OCI-LY7 (cell line): ENCODE results near the gene GLB1L2. TPM values are rescaled to one million over a fixed set of nuclear protein-coding genes. Genes with fewer than 3 reads are reported as not detected.

Source experiments
- BruUV-seq: library from RNA; stranded (reverse); fragments of 400-500 nt; replicated peaks from 2 replicates; lab custom pipeline; 2021; lab: Mats Ljungman, UMichigan
- CTCF ChIA-PET: fragments of 300-600 bp; sonication (Branson Sonifier 250); formaldehyde crosslinking; loops from one replicate; lab custom pipeline; 2022; ENCODE audit warnings: antibody characterized with exemption; ENCODE audit not compliant: unreplicated experiment; lab: Charles Lee
- POLR2A ChIA-PET: fragments of 300-600 bp; sonication (Branson Sonifier 250); formaldehyde crosslinking; loops from one replicate; lab custom pipeline; 2022; ENCODE audit warnings: antibody characterized with exemption; lab: Charles Lee
- DNase-seq: peaks from one replicate; pipeline ENCODE4 v3.0.0-alpha.2; 2015; ENCODE audit warnings: low spot score
- H2AFZ ChIP-seq: fragments of 200-600 bp; sonication (generic), shearing (Covaris generic); 2 replicates; pipeline ENCODE4 v1.6.1; 2014; ENCODE audit warnings: mild to moderate bottlenecking, antibody characterized with exemption, low read length, moderate library complexity
- H3K27ac ChIP-seq: fragments of 200-600 bp; sonication (generic); 2 replicates; pipeline ENCODE4 v1.5.1; 2014; ENCODE audit warnings: mixed run types, low read depth, mild to moderate bottlenecking, moderate library complexity, low read length, inconsistent platforms; ENCODE audit not compliant: poor library complexity, severe bottlenecking
- H3K36me3 ChIP-seq: fragments of 200-600 bp; sonication (generic); 2 replicates; pipeline ENCODE4 v1.6.1; 2014; ENCODE audit warnings: mild to moderate bottlenecking, antibody characterized with exemption, low read length, moderate library complexity, mixed read lengths; ENCODE audit not compliant: insufficient read depth
- H3K4me1 ChIP-seq: fragments of 200-600 bp; sonication (generic); 2 replicates; pipeline ENCODE4 v1.5.1; 2014; ENCODE audit warnings: mild to moderate bottlenecking, low read length; ENCODE audit not compliant: insufficient read depth, poor library complexity, severe bottlenecking
- H3K4me2 ChIP-seq: fragments of 200-600 bp; sonication (generic); 2 replicates; pipeline ENCODE4 v1.6.1; 2014; ENCODE audit warnings: mild to moderate bottlenecking, low read length
- H3K4me3 ChIP-seq: fragments of 200-600 bp; sonication (generic); 2 replicates; pipeline ENCODE4 v1.5.1; 2014; ENCODE audit warnings: mild to moderate bottlenecking, low read depth, low read length; ENCODE audit not compliant: poor library complexity, severe bottlenecking
- H3K79me2 ChIP-seq: fragments of 200-600 bp; sonication (generic); 2 replicates; pipeline ENCODE4 v1.6.1; 2016; ENCODE audit warnings: low read depth, mild to moderate bottlenecking, low read length, moderate library complexity, mixed read lengths; ENCODE audit not compliant: insufficient read depth
- H3K9me2 ChIP-seq: fragments of 200-600 bp; sonication (generic); 2 replicates; pipeline ENCODE4 v1.6.1; 2016; ENCODE audit warnings: mild to moderate bottlenecking, low read length, mixed read lengths; ENCODE audit not compliant: insufficient read depth
- H3K9me3 ChIP-seq: fragments of 200-600 bp; sonication (generic); 2 replicates; pipeline ENCODE4 v1.6.1; 2014; ENCODE audit warnings: mild to moderate bottlenecking, mixed run types, low read length, mixed read lengths
- H4K20me1 ChIP-seq: fragments of 200-600 bp; sonication (generic); 2 replicates; pipeline ENCODE4 v1.6.1; 2014; ENCODE audit warnings: mild to moderate bottlenecking, antibody characterized with exemption, low read length, moderate library complexity, mixed read lengths; ENCODE audit not compliant: insufficient read depth
- EZH2phosphoT487 ChIP-seq: fragments of 200-600 bp; sonication (generic); IDR thresholded peaks from 2 replicates; pipeline ENCODE4 v1.6.1; 2018; ENCODE audit warnings: low read depth, borderline replicate concordance, mild to moderate bottlenecking, mixed run types, antibody characterized with exemption, low read length, moderate library complexity, mixed read lengths
- intact Hi-C: fragments of 100-400 bp; cut with micrococcal nuclease; formaldehyde crosslinking; loops from one replicate; pipeline ENCODE4 v1.10.0; 2022; ENCODE audit not compliant: unreplicated experiment
- total RNA-seq, 2 experiments: library from RNA; depleted of rRNA in 1 of 2; stranded (reverse); fragments of >200 nt in 1 of 2; shearing (Covaris generic) in 1 of 2; gene quantifications; 2 replicates each; pipeline ENCODE4 v1.2.3, GENCODE V29; 2014 to 2022
- TF ChIP-seq, protein P1 (sequence below): fragments of 200-600 bp; sonication (generic); conservative IDR thresholded peaks from 2 replicates; pipeline ENCODE4 v1.5.1; 2014; ENCODE audit warnings: mild to moderate bottlenecking, antibody characterized with exemption, low read length, moderate library complexity, mixed read lengths

GLB1L2 gene
- total RNA-seq, 2 experiments from 2014 or later, result not detected

DNA sequence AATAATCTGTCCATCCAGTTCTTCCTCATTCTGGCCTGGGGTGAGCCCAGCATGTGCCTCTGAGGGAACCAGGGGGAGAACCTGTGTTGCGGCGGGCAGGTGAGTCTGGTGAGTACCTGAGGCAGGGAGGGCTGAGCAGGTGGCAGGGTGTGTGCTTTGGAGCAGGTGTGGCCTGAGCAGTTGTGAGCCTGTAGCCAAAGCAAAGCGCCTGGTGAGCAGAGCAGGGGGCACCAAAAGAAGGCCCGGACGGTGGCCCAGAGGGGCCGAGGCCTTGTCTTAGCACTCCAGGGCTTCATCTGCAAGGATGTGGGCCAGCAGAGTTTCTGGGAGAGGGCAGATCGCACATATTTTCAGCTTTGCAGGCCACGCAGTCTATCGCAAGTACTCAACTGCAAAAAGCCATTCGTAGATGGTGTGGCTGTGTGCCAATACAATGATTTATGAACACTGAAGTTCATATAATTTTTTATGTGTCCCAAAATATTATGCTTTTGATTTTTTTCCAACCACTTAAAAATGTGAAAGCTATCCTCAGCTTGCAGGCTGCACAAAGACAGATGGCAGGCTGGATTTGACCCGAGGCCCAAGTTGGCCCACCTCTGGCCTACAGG, 8.7 kb downstream of the GLB1L2 start:
- TF ChIP-seq, protein P1, sequence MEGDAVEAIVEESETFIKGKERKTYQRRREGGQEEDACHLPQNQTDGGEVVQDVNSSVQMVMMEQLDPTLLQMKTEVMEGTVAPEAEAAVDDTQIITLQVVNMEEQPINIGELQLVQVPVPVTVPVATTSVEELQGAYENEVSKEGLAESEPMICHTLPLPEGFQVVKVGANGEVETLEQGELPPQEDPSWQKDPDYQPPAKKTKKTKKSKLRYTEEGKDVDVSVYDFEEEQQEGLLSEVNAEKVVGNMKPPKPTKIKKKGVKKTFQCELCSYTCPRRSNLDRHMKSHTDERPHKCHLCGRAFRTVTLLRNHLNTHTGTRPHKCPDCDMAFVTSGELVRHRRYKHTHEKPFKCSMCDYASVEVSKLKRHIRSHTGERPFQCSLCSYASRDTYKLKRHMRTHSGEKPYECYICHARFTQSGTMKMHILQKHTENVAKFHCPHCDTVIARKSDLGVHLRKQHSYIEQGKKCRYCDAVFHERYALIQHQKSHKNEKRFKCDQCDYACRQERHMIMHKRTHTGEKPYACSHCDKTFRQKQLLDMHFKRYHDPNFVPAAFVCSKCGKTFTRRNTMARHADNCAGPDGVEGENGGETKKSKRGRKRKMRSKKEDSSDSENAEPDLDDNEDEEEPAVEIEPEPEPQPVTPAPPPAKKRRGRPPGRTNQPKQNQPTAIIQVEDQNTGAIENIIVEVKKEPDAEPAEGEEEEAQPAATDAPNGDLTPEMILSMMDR, result no peak
- no peak for TF ChIP-seq EZH2phosphoT487
- Histone ChIP-seq H3K9me2 (no peaks in the 10 kb centered on the region), H3K9me3 (no peaks in the 10 kb centered on the region), H3K4me1 (no peaks in the 10 kb centered on the region), H3K36me3 (no peaks in the 10 kb centered on the region), H3K4me2 (no peak overlapping the region), H2AFZ (no peak overlapping the region), H3K79me2 (no peaks in the 10 kb centered on the region), H3K27ac (no peak overlapping the region), H3K4me3 (no peak overlapping the region), H4K20me1 (no peaks in the 10 kb centered on the region)
- DNase-seq, result no peak
- BruUV-seq, result no TSS peak
- ChIA-PET CTCF (no interaction called here), POLR2A (no interaction called here)
- intact Hi-C loops, result no loop called here

DNA sequence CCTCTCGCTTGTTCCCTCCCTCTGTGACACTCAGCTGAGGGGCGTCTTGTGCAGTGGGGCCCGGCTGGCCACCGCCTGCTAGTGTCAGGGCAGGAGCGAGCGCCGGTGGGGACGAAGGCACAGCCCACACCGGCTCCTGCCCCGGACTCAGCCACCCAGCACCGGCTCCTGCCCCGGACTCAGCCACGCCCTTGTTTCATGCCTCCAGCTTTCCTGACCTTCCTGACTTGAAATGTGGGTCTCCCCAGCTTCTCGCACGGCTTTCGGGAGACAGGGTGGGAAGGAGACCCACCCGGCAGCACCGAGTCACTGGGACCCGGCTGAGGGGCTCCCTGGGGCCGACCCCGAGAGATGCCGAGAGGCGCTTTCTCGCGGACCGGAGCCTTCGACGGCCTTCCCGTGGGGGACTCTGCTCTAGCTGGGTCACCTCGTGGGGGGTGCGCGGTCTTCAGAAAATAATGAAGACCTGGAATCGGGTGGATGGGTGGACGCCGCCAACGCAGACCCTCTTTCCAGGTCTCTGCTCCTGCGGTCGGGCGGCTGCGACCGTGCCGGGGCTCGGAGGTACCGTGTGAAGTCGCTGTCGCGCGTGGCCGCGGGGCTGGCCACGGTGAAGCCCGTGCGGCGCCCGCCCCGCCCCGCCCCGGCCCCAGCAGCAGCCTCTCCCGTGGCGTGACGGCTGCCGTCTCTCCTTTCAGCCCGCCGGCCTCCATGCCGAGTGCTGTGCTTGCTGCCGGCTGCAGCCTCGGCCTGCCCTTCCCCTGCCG, 10.2 kb downstream of the GLB1L2 start:
- Histone ChIP-seq H3K36me3 (no peaks in the 10 kb centered on the region), H2AFZ (no peak overlapping the region), H3K27ac (no peak overlapping the region), H3K9me2 (no peaks in the 10 kb centered on the region), H4K20me1 (no peaks in the 10 kb centered on the region), H3K79me2 (no peaks in the 10 kb centered on the region), H3K4me2 (no peak overlapping the region), H3K4me3 (no peak overlapping the region), H3K9me3 (no peaks in the 10 kb centered on the region), H3K4me1 (no peaks in the 10 kb centered on the region)
- CTCF ChIA-PET, result no interaction called here
- BruUV-seq, result no TSS peak
- POLR2A ChIA-PET, result no interaction called here
- intact Hi-C loops, result no loop called here
- no peak for DNase-seq
- TF ChIP-seq EZH2phosphoT487, result no peak
- TF ChIP-seq, protein P1, result no peak
